Middle frontal gyrus (tissue), 1 donor: ENCODE results near the gene HORMAD2.

ENCODE experiments used
- DNase-seq: peaks from one replicate; pipeline ENCODE4 v3.0.0-alpha.2; 2015; ENCODE audit warnings: low spot score; ENCODE audit errors: extremely low spot score

Gene HORMAD2

GRCh38 chr22:30161051-30161469 lies 80.8 kb downstream of the HORMAD2 start:
- no peak for DNase-seq

- no peak for DNase-seq
These were observed 87.0 kb downstream of the HORMAD2 start for GRCh38 chr22:30167296-30167695.

GRCh38 chr22:30167734-30168133 lies 87.5 kb downstream of the HORMAD2 start:
- DNase-seq: no peak

GRCh38 chr22:30169002-30169401 lies 88.7 kb downstream of the HORMAD2 start:
- no peak for DNase-seq

GRCh38 chr22:30170129-30170528 lies 89.9 kb downstream of the HORMAD2 start:
- no peak for DNase-seq

- DNase-seq: no peak
These were observed 90.7 kb downstream of the HORMAD2 start for GRCh38 chr22:30171008-30171407.

GRCh38 chr22:30175690-30176288 lies 95.5 kb downstream of the HORMAD2 start:
- DNase-seq: no peak

- no peak for DNase-seq
These were observed 96.2 kb downstream of the HORMAD2 start for GRCh38 chr22:30176431-30176830.

GRCh38 chr22:30178181-30179126 lies 98.2 kb downstream of the HORMAD2 start:
- no peak for DNase-seq

GRCh38 chr22:30180616-30181015 lies 100.4 kb downstream of the HORMAD2 start:
- DNase-seq: no peak

- no peak for DNase-seq
These were observed 101.4 kb downstream of the HORMAD2 start for GRCh38 chr22:30181459-30182349.

- DNase-seq: no peak
These were observed 102.1 kb downstream of the HORMAD2 start for GRCh38 chr22:30182350-30182745.

- no peak for DNase-seq
These were observed 102.6 kb downstream of the HORMAD2 start for GRCh38 chr22:30182815-30183214.

GRCh38 chr22:30183271-30183670 lies 103.0 kb downstream of the HORMAD2 start:
- no peak for DNase-seq

GRCh38 chr22:30183861-30184278 lies 103.6 kb downstream of the HORMAD2 start:
- no peak for DNase-seq

- DNase-seq: no peak
These were observed 104.9 kb downstream of the HORMAD2 start for GRCh38 chr22:30185129-30185528.

GRCh38 chr22:30185549-30185948 lies 105.3 kb downstream of the HORMAD2 start:
- DNase-seq: no peak

GRCh38 chr22:30186041-30186440 lies 105.8 kb downstream of the HORMAD2 start:
- DNase-seq: no peak

- no peak for DNase-seq
These were observed 106.2 kb downstream of the HORMAD2 start for GRCh38 chr22:30186510-30186909.

- DNase-seq: no peak
These were observed 106.8 kb downstream of the HORMAD2 start for GRCh38 chr22:30187094-30187493.

GRCh38 chr22:30187529-30188407 lies 107.5 kb downstream of the HORMAD2 start:
- no peak for DNase-seq
